Nephron progenitor cell (in vitro differentiated cells): Measurements from ENCODE around the gene HSDL1.

Experiments
- DNase-seq: peaks from one replicate; pipeline ENCODE4 v3.0.0; 2021
- H3K27ac Mint-ChIP-seq: 2 replicates; pipeline ENCODE4 v1.8.0; 2021; ENCODE audit warnings: mild to moderate bottlenecking, moderate library complexity, mixed read lengths
- H3K27me3 Mint-ChIP-seq: 2 replicates; pipeline ENCODE4 v1.8.0; 2021; ENCODE audit warnings: mild to moderate bottlenecking, low read depth, mixed read lengths; ENCODE audit not compliant: poor library complexity
- H3K36me3 Mint-ChIP-seq: 2 replicates; pipeline ENCODE4 v1.8.0; 2021; ENCODE audit warnings: low read depth, mixed read lengths
- H3K4me1 Mint-ChIP-seq: 2 replicates; pipeline ENCODE4 v1.8.0; 2021; ENCODE audit warnings: mixed read lengths
- H3K4me3 Mint-ChIP-seq: 2 replicates; pipeline ENCODE4 v1.8.0; 2021; ENCODE audit warnings: mild to moderate bottlenecking, moderate library complexity, mixed read lengths
- H3K9me3 Mint-ChIP-seq: 2 replicates; pipeline ENCODE4 v1.8.0; 2021; ENCODE audit warnings: mild to moderate bottlenecking, moderate library complexity, mixed read lengths
- TF ChIP-seq, protein P1 (sequence below): fragments of 200-600 bp; sonication (generic); IDR thresholded peaks from 2 replicates; pipeline ENCODE4 v1.5.0; 2021; ENCODE audit warnings: antibody characterized with exemption

HSDL1 gene

DNA sequence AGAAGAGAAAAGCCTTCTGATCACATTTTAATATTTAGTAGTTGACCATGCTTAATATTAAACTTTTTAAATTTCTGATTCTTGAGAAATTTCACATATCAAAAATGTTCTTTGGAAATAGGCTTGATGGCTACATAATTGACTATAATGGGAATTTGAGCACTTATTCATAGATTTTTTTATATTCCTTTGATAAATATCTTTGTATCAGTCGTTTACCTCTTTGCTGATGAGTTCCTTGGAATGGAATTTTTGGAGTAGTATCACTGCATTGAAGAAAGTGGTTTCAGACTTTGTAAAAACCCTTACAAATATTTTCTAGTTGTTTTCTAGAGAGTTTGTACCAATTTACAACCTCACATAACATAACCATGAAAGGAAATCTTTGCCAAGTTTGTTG lies 14.8 kb upstream of the HSDL1 start:
- no peaks in the 10 kb centered on the region for H3K36me3 Mint-ChIP-seq
- peaks cover 42% of the 10 kb centered on the region for H3K4me1 Mint-ChIP-seq
- TF ChIP-seq, protein P1, sequence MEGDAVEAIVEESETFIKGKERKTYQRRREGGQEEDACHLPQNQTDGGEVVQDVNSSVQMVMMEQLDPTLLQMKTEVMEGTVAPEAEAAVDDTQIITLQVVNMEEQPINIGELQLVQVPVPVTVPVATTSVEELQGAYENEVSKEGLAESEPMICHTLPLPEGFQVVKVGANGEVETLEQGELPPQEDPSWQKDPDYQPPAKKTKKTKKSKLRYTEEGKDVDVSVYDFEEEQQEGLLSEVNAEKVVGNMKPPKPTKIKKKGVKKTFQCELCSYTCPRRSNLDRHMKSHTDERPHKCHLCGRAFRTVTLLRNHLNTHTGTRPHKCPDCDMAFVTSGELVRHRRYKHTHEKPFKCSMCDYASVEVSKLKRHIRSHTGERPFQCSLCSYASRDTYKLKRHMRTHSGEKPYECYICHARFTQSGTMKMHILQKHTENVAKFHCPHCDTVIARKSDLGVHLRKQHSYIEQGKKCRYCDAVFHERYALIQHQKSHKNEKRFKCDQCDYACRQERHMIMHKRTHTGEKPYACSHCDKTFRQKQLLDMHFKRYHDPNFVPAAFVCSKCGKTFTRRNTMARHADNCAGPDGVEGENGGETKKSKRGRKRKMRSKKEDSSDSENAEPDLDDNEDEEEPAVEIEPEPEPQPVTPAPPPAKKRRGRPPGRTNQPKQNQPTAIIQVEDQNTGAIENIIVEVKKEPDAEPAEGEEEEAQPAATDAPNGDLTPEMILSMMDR = no peak
- H3K4me3 Mint-ChIP-seq = no peak overlapping the region
- DNase-seq = no peak
- H3K27me3 Mint-ChIP-seq = peaks cover 19% of the 10 kb centered on the region
- H3K9me3 Mint-ChIP-seq = peaks cover 13% of the 10 kb centered on the region
- no peak overlapping the region for H3K27ac Mint-ChIP-seq

DNA sequence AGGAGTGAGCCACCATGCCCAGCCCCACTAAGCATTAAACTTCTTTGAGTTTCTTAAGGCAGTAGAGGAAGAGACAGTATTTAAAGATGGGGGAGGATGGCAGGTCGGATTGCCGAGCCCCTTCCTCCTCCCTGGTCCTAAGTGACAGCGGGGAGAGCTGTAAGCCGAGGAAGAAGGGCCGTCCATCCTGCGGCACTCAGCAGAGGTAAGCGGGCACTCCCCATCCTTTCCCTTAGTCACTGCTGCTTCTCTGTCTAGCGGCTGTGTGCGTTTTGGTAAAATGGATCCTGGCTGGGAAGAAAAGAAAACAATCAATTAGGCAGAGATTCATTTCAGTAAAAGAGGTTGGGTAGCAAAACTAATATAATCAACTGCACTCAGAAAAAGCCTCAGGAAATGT lies 14.0 kb upstream of the HSDL1 start:
- Mint-ChIP-seq H3K27ac (no peak overlapping the region), H3K4me1 (peaks cover 49% of the 10 kb centered on the region), H3K27me3 (peaks cover 11% of the 10 kb centered on the region), H3K4me3 (no peak overlapping the region), H3K9me3 (peaks cover 13% of the 10 kb centered on the region), H3K36me3 (no peaks in the 10 kb centered on the region)
- TF ChIP-seq, protein P1 = no peak
- DNase-seq = no peak

DNA sequence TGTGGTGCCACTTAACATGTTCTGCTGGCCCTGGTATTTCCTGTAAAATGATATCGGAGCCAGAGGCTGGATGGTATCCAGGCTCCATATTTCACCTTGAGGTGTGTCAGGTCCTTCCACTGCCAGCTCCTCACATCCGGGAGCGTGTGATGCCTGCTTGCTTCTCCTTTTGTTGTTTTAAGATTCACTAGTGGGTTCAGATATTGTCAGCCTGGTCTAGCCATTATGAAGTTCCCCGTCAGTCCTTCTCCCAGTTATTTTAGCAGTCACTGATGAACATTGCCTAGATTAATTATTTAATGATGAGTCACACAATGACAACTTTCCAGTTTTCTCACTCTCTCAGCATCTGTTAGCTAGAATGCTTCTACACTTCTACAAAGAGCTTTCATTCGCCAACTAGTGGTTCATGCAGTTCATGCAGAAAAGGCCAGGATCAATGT lies 11.4 kb upstream of the HSDL1 start:
- no peak for DNase-seq
- Mint-ChIP-seq H3K36me3 (no peaks in the 10 kb centered on the region), H3K27me3 (peaks cover 15% of the 10 kb centered on the region), H3K27ac (no peak overlapping the region), H3K4me3 (no peak overlapping the region), H3K4me1 (peaks cover 48% of the 10 kb centered on the region), H3K9me3 (peaks cover 13% of the 10 kb centered on the region)
- TF ChIP-seq, protein P1 = no peak

DNA sequence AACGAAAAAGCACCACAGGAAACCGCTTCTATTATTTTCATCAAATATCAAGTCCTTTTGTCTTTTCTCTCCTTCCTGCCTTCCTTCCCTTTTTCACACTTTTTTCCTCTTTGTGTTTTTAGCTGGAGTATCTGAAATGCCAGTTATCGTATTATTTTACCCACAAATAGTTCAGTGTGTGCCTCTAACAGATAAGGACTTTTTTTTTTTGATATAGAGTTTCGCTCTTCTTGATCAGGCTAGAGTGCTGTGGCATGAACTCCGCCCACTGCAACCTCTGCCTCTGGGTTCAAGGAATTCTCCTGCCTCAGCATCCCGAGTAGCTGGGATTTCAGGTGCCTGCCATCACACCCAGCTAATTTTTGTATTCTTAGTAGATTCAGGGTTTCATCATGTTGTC lies 10.8 kb upstream of the HSDL1 start:
- H3K9me3 Mint-ChIP-seq = peaks cover 13% of the 10 kb centered on the region
- H3K4me3 Mint-ChIP-seq = no peak overlapping the region
- TF ChIP-seq, protein P1 = no peak
- no peaks in the 10 kb centered on the region for H3K36me3 Mint-ChIP-seq
- peaks cover 16% of the 10 kb centered on the region for H3K27me3 Mint-ChIP-seq
- no peak overlapping the region for H3K27ac Mint-ChIP-seq
- DNase-seq = no peak
- H3K4me1 Mint-ChIP-seq = peaks cover 54% of the 10 kb centered on the region

DNA sequence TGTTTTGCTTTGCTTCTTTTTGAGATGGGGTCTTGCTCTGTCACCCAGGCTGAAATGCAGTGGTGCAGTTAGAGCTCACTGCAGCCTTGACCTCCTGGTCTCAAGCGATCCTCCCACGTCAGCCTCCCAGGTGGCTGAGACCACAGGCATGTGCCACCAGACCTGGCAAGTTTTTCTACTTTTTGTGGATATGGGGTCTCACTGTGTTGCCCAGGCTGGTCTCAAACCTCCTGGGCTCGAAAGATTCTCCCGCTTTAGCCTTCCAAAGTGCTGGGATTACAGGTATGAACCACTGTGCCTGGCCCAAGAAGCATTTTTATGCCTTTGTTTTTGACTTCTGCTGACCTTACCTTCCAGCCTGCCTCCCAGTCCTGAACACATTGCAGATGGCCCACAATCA lies 10.2 kb upstream of the HSDL1 start:
- peaks cover 18% of the 10 kb centered on the region for H3K27me3 Mint-ChIP-seq
- DNase-seq = no peak
- H3K4me1 Mint-ChIP-seq = peaks cover 55% of the 10 kb centered on the region
- peaks cover 13% of the 10 kb centered on the region for H3K9me3 Mint-ChIP-seq
- H3K4me3 Mint-ChIP-seq = no peak overlapping the region
- H3K36me3 Mint-ChIP-seq = no peaks in the 10 kb centered on the region
- no peak overlapping the region for H3K27ac Mint-ChIP-seq
- TF ChIP-seq, protein P1 = no peak

DNA sequence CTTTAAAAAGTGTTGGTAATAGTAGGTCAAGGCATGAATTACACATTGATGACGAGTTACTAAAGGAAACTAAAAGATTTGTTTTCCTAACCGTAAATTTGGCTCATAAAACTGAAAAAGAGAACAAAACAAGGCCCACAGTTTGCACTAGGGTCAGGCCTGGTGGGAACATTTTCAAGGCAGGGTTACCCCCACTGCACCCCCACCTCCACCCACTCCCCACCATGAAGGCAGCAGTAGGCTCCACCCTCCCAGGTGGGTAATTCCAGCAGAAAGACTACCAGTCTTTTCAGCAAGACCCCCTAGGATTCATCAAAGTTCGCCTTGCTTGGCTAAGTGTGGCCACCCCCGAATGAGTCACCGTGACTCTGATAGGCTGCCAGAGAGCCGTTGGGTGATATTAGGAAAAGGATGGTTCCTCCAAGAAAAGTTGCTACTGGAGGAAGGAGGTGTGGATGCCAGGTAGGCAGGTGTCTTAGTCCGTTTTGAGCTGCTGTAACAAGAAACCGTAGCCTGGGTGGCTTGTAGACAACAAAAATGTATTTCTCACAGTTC lies 8.8 kb upstream of the HSDL1 start:
- Mint-ChIP-seq H3K9me3 (peaks cover 13% of the 10 kb centered on the region), H3K4me1 (peaks cover 47% of the 10 kb centered on the region)

More for the DNA sequence above, 8.8 kb upstream of the HSDL1 start:
- Mint-ChIP-seq H3K27ac (no peak overlapping the region), H3K4me3 (no peak overlapping the region), H3K27me3 (peaks cover 18% of the 10 kb centered on the region), H3K36me3 (no peaks in the 10 kb centered on the region)
- DNase-seq = no peak
- TF ChIP-seq, protein P1 = no peak
